GM21390 (cell line): ENCODE data around the gene A4GALT.

Experiments
- ATAC-seq: cut with Tn5 transposase; IDR thresholded peaks from one replicate; pipeline ENCODE4 v1.9.1; 2021; ENCODE audit not compliant: unreplicated experiment

A4GALT gene

DNA sequence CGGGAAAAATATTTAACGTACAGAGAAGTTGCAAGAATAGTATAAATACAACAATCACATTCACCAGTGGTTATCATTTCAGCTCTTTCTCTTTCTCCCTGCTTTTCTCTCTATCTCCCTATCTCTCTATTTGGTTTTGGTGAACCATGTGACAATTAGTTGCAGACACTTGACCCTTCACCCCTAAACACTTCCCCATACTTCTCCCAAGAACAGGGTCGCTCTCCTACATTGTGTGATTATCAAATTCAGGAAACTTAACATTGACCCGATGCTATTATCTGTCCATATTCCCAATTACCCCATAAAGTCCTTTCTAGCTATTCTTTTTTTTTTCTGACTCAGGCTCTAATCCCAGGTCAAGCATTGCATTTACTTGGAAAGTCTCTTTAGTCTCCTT, 66.7 kb downstream of the A4GALT start:
- ATAC-seq, result no peak

DNA sequence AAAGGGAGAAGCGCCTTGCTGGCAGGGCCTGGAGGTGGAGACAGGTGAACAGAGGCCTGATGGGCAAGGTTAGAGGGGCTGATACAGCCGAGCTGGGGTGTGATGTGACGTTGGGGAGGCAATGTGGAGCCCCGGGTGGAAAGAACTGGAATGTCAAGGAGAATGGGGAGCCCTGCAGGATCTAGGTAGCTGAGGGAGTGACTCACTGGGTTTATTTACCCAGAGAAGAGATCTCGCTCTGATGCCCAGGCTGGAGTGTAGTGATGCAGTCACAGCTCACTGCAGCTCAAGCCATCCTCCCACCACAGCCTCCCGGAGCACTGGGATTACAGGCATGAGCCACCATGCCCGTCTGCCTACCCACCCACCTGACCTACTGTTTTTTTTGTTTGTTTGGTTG, 69.5 kb downstream of the A4GALT start:
- ATAC-seq, result no peak

DNA sequence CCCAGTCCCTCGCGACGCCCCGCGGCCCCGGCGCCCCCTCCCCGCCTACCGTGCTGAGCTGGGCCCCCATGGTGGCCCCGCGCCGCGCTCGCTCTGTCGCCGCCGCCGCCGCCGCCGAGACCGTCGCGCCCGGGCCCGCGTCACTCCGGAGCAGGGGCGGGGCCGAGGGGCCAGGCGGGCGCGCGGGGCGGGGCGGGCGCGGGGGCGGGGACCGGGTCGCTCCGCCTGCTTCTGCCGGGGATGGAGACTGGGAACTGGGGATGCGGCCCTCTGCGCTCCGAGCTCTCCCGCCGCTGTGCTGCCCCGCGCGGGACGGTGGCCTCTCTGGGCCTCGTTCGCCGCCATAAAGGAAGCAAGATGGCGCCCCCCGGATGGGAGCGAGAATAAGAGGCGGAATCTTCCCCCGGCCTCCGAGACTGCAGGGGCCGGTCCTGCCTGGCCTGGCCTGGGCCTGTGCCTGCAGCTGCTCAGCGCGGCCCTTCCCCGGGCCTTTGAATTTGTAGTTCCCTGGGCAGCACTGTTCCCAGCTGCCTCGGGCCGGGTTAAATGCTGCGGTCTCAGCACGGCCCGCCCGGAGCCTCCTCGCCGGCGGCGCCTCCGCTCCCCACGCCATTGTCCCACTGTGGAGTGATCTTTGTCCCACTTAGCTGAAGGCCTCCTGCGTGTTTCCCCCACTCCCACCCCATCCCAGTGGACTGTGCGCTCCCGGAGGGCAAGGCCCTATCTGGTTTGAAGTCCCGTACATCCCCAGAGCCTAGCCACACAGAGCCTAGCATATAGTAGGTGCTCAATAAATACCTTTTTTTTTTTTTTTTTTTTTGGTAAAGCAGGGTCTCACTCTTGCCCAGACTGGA, 71.2 kb downstream of the A4GALT start, which contains the start of gene CYB5R3:
CYB5R3 (minus strand) TSS at position 147 of the 854 bp plus-strand sequence; CDS start at position 70, 77 bp downstream.
- peak; percentile 49 for ATAC-seq

DNA sequence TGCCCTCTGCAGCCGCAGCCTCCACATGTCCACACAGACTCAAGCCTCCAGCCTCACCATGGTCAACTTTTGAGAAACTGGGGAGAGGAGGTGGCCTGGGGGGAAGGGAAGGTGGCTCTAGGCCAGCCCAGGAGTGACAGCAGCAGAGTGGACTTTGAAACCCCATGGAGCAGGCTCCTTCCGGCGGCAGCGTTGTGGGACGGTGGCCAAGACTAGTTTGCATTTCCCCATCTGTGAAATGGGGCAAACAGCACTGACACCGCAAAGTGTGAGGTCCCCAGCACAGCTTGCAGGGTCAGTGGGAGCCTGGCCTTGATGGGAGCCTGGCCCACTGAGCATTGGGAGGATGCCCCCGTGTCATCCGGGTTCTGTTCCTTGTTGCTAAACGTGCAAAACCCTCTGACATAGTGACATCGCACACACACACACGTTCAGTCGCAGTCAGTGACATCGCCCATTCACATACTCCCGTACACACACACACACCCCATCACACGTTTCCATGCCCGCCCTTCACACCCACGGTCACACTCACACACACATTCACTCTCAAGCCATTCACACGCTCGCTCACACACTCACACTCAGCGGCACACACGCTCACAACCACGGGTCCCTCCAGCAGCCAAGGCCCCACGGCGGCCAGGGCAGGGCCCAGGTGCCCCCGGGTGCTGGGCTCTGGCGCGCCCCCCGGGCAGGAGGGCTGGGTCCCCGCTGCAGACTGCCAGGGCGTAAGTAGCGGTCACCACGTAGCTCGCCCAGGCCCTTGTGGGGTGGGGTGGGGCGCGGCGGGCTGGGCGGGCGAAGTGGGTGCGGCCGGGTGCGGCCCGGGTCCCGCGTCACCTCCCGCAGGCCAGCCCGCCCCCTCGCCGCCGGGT, 72.1 kb downstream of the A4GALT start:
- peak; percentile 28 for ATAC-seq

DNA sequence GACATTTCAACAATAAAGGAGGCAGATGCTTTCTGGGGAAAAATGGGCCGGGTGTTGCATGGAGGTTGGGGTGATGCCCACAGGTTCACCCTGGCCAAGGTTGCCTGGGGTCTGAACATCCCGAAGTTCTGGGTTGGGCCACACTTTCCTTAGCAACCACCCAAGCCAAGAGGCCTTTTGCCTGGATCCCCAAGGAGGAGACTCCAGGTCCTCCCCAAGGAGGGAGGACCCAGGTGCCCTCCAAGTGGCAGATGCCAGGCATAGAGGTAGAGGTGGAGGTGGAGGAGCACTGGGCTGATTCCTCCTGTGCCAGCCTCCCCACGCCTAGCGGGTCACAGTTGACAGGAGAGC, 72.7 kb downstream of the A4GALT start:
- ATAC-seq, result no peak

DNA sequence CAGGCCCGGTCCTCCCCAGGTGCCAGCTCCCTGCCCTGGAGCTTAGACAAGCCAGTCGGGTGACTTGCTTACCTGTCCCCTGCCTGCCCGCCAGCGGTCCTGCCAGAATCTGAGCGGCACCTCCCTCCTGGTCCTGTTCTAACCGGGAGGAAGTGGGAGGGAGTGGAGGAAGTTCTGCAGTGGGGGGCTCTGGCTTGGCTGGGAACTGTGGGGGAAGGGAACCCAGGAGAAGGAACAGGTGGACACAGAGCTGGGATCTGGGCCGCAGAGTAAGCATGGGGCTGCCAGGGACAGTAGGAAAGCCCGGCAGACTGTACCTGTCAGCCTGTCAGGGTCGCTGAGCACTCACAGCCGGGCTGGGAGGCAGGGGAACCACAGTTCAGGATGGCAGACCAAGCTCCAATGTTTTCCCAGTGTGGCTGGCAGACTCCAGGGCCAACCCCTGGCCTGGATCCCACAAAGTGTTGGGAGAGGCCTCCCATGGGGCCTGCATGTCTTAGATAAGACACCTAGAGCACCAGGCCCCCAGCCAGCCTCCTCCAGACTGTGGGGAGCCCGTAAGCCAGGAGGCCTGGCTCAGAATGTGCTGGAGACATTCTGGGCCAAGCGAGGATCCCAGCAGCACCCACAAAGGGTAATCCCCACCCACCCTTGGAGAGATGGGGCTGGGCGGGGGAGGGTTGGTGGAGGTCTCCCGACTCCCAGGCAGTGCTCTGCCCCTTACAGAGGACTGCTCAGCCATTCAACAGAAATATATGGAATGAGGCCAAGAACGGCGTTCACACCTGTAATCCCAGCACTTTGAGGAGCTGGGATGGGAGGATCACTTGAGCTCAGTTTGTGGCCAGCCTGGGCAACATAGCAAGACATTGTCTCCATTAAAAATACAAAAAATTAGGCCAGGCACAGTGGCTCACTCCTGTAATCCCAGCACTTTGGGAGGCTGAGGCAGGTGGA, 73.8 kb downstream of the A4GALT start:
- ATAC-seq, result no peak

DNA sequence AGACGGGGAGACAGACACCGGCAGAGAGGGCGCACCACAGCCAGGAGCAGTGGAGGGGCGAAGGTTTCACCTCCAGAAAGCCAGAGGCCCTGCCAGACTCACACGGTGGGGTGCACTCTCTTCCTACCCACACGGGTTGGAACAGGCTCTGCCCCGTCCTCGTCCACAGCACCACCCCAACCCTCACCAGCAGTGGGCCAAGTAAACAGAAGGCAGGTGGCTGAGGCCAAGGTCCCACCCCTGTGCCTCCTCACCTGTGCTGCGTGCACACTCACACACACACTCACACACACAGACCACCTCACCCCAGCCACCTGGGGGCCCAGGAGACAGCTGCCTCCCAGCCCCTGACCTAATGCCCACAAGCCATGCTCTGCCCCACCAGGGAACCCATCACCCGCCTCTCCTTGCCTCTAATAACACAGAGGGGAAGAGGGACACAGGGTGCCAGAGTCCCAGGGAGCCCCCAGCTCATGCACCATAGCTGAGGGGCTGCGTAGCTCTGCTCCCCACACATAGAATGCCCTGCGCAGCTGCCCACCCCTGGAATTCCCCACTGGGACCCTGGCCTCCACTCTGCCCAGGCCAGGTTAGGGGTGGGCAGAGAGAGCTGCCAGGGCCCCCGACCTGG, 74.6 kb downstream of the A4GALT start:
- no peak for ATAC-seq

DNA sequence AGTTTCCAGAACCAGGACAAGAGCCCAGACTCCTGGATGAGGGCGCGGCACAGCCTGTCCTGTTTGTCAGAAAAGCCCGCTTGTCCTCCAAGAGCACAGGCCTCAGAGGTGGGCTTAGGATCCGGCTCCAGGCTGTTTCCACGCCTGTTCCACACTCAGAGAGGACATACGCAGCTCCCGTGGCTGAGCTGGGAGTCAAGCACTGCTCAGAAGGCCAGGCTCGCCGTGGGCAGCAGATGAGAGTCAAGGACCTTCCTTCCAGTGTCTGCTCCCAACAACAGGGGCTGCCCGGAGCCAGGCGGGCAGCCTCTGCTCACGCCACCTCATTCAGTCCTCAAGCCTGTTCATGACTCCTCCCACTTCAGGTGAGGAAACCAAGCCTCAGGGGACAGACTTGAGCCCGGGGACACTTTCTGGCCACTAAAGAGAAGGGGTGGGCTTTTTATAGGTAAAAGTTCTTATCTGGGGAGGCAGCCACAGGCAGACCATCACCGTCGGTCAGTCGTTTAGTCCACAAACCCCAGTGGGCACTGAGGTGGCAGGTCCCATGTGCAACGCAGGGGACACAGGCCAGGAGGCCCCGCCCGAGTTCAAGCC, 75.2 kb downstream of the A4GALT start:
- no peak for ATAC-seq

DNA sequence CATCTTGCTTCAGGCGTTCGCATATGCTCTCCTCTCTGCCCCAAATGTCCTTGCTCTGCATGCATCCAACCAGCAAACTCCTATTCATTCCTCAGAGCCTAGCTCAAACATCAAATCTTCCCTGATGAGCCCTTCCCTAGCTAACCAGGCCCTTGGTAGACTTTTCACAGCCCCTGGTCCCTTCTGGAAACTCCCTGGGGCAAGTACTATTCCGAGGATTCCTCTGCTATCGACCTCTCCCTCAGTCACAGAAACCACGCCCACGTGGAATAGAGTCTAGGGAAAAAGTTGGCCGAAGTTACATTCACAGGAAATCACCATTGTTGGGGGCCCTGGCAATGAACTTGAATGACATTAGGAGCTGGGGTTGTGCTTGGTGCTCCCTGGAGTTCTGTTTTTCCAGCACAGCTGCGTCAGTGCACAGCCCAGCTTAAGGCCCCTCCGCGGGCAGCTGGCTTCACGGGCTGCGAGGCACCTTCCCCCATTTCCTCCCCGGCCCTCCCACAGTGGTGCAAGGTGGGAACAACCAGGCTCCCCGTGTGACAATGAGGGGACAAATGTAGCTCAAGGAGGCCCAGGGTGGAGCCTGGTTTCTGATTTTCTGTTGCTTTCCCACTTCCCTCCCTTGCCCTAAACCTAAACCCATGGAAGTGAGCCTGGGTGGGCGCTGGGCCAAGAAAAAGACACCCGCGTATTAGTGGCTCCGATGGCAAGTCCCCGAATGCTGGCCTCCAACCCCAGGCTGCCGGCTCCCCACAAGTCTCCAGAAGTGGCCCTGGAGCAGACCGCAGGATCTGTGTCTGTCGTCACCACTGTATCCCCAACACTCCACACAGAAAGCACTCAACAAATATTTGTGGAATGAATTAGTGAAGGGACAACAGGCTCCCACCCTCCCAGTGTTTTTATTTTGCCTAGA, 76.0 kb downstream of the A4GALT start:
- ATAC-seq, result no peak

DNA sequence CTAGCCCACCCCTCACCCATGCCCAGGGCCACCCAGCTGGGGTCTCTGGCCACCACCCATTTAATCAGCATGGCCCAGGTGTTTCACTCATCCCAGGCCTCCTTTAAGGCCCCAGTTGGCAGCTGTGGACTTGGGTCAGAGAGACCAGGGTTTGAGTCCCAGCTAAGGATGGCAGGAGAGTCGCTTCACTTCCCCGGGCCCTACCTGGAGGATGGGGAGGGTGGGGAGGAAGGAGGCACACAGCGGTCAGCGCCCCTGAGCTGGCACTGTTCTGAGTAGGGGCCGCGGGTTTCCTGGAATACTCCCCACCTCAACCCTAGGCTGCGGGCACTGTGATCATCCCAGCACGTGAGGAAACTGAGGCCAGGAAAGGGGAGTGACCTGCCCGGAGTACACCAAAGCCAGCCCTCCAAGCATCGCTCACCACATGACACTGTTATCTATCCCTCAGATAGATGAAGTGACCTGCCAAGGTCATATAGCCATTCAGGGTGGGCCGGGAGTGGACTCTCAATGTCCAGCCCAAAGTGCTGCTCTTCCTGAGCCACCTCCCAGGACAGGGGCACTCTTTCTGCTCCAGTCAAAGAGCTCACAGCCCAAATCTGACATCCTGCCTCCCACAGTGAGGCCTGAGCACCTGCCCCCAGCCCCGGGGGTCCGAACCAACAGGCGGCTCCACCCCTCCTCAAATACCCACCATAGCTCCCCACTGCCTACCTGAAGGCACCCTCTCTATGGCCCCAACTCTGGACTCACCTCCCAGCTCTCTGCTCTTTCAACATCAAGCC, 76.8 kb downstream of the A4GALT start:
- ATAC-seq, result no peak

DNA sequence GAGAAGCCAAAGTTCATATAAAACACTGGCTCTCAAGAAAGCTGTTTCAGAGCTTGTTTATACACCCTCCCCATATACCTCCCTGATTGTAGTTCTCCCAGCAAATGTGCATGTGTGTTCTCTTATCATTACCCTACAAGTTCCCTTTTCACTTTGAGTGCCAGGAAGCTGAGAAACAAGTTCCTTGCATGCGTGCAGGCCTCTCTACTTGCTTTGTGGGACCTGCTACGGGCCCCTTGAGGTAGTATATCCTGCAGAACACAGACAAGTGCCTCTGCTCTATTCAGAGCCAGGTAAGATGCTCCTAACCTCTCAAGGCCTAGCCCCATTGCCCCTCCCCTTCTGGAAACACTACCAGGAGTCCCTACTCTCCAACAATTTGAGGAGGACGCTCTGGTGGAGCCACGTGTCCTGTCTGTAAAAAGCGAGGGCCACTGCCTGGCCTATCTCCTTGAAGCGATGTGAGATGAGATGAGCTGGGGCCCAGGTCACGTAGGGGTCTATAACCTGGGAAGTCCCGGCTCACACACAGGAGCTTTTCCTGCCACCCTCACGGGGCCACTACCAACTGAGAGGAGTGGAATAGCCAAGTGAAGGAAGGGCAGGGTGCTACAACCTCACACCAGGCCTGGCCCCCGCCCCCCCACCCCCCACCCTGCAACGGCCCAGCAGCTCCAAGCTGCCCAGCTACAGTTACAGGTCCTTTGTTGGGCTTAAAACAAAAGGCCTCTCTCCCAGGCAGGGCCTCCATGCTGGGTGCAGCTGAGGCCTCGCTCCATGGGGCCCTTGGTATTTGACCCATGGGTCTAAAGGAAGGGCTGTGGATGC, 77.7 kb downstream of the A4GALT start:
- ATAC-seq, result no peak
